Epithelial cell of proximal tubule (primary cell): ENCODE results near the gene SLC4A3. TPM values are rescaled to one million over a fixed set of nuclear protein-coding genes. Genes with fewer than 3 reads are reported as not detected.

Experiments used
- DNase-seq: peaks from one replicate; pipeline ENCODE4 v3.0.0-alpha.2; 2011; ENCODE audit warnings: low read depth
- H3K4me3 ChIP-seq: 2 replicates; pipeline ENCODE4 v1.5.1; 2011; ENCODE audit warnings: low read depth, mild to moderate bottlenecking, low read length
- CTCF ChIP-seq: conservative IDR thresholded peaks from 2 replicates; pipeline ENCODE4 v1.5.1; 2012; ENCODE audit warnings: low read depth, mild to moderate bottlenecking, low read length
- total RNA-seq: library from RNA; depleted of rRNA; stranded (reverse); fragments of >200 nt; gene quantifications from 2 replicates; pipeline ENCODE4 v1.2.3, GENCODE V29; 2015

The SLC4A3 gene
- total RNA-seq, 1 donor from 2014 or later, result 12.2 TPM

- no peak overlapping the region for H3K4me3 ChIP-seq
- TF ChIP-seq CTCF, result no peak
- DNase-seq, result no peak
Observed at GRCh38 chr2:219605607-219605954, 21.8 kb upstream of the SLC4A3 start.

- DNase-seq, result no peak
- H3K4me3 ChIP-seq, result no peak overlapping the region
- no peak for TF ChIP-seq CTCF
Observed at GRCh38 chr2:219607931-219608330, 19.5 kb upstream of the SLC4A3 start.

- no peak for DNase-seq
- no peak for TF ChIP-seq CTCF
- H3K4me3 ChIP-seq, result no peak overlapping the region
Observed at GRCh38 chr2:219608399-219608964, 18.9 kb upstream of the SLC4A3 start.

- DNase-seq, result no peak
- H3K4me3 ChIP-seq, result no peak overlapping the region
- no peak for TF ChIP-seq CTCF
Observed at GRCh38 chr2:219609149-219609750, 18.2 kb upstream of the SLC4A3 start.

GRCh38 chr2:219611306-219611705 is 16.1 kb upstream of the SLC4A3 start:
- no peak overlapping the region for H3K4me3 ChIP-seq
- no peak for TF ChIP-seq CTCF
- DNase-seq, result no peak

- no peak for TF ChIP-seq CTCF
- no peak overlapping the region for H3K4me3 ChIP-seq
- no peak for DNase-seq
Observed at GRCh38 chr2:219611866-219612576, 15.4 kb upstream of the SLC4A3 start.
